Hepatocyte (in vitro differentiated cells): Measurements from ENCODE around the gene CHCHD5. TPM values are rescaled to one million over a fixed set of nuclear protein-coding genes. Genes with fewer than 3 reads are reported as not detected.
"Not testable (repeated sequence)": the region's sequence is repeated elsewhere in the genome, so short reads cannot be mapped to it uniquely, and the experiment has no call there.

ENCODE experiments used
- DNase-seq: peaks from one replicate; pipeline ENCODE4 v3.0.0-alpha.2; 2016; ENCODE audit warnings: low spot score
- H2AFZ ChIP-seq: fragments of 200-600 bp; sonication (generic); 2 replicates; pipeline ENCODE4 v1.6.0; 2016; ENCODE audit warnings: antibody characterized with exemption, mild to moderate bottlenecking
- H3K27ac ChIP-seq: fragments of 200-600 bp; sonication (generic); 2 replicates; pipeline ENCODE4 v1.5.1; 2016; ENCODE audit warnings: mild to moderate bottlenecking
- H3K27me3 ChIP-seq: fragments of 200-600 bp; sonication (generic); 2 replicates; pipeline ENCODE4 v1.6.1; 2016
- H3K36me3 ChIP-seq: fragments of 200-600 bp; sonication (generic); replicated peaks from 2 replicates; pipeline ENCODE4 v1.5.1; 2016; ENCODE audit warnings: low read depth; ENCODE audit not compliant: insufficient read depth
- H3K4me1 ChIP-seq: fragments of 200-600 bp; sonication (generic); 2 replicates; pipeline ENCODE4 v1.5.1; 2016; ENCODE audit warnings: mild to moderate bottlenecking, moderate library complexity; ENCODE audit not compliant: insufficient read depth
- H3K4me2 ChIP-seq: fragments of 200-600 bp; sonication (generic); 2 replicates; pipeline ENCODE4 v1.6.0; 2016
- H3K4me3 ChIP-seq: fragments of 200-600 bp; sonication (generic); 2 replicates; pipeline ENCODE4 v1.5.1; 2016; ENCODE audit warnings: mild to moderate bottlenecking
- H3K79me2 ChIP-seq: fragments of 200-600 bp; sonication (generic); 2 replicates; pipeline ENCODE4 v1.6.0; 2017; ENCODE audit warnings: mild to moderate bottlenecking
- H3K9me2 ChIP-seq: fragments of 200-600 bp; sonication (generic); replicated peaks from 2 replicates; pipeline ENCODE4 v1.6.0; 2017; ENCODE audit warnings: mild to moderate bottlenecking; ENCODE audit not compliant: insufficient read depth
- H3K9me3 ChIP-seq: fragments of 200-600 bp; sonication (generic); 2 replicates; pipeline ENCODE4 v1.5.1; 2016; ENCODE audit warnings: low read depth, mild to moderate bottlenecking
- H4K20me1 ChIP-seq: fragments of 200-600 bp; sonication (generic); 2 replicates; pipeline ENCODE4 v1.6.0; 2016; ENCODE audit warnings: mild to moderate bottlenecking; ENCODE audit not compliant: insufficient read depth, poor library complexity, severe bottlenecking
- EZH2 ChIP-seq: fragments of 200-600 bp; sonication (generic); IDR thresholded peaks from 2 replicates; pipeline ENCODE4 v1.6.1; 2016; ENCODE audit warnings: antibody characterized with exemption, mild to moderate bottlenecking, borderline replicate concordance
- EZH2phosphoT487 ChIP-seq: fragments of 200-600 bp; sonication (generic); IDR thresholded peaks from one replicate; pipeline ENCODE4 v1.6.1; 2018; ENCODE audit warnings: antibody characterized with exemption, mild to moderate bottlenecking, low read depth, moderate library complexity; ENCODE audit not compliant: unreplicated experiment, severe bottlenecking
- WGBS: methylation state at CpG from one replicate; pipeline ENCODE4 v1.1.6; 2016; ENCODE audit warnings: low lambda C conversion rate; ENCODE audit errors: missing lambda C conversion rate; 5-methylcytosine and 5-hydroxymethylcytosine counted together
- polyA plus RNA-seq: library from polyadenylated mRNA; unstranded; fragments of >200 nt; fragmentation: Nextera tagmentation; extraction: Ambion mirVana; gene quantifications from 2 replicates; pipeline ENCODE4 v1.2.1, GENCODE V29; 2016
- total RNA-seq: library from RNA; depleted of rRNA; stranded (reverse); fragments of >200 nt; gene quantifications from 2 replicates; pipeline ENCODE4 v1.2.3, GENCODE V29; 2014
- TF ChIP-seq, protein P1 (sequence below): fragments of 200-600 bp; sonication (generic); IDR thresholded peaks from 2 replicates; pipeline ENCODE4 v1.5.1; 2016; ENCODE audit warnings: antibody characterized with exemption, mild to moderate bottlenecking; ENCODE audit not compliant: poor library complexity

CHCHD5 gene
- total and polyA plus RNA-seq, 2 experiments from 2014 or later, result 19.1 to 67.3 TPM

DNA sequence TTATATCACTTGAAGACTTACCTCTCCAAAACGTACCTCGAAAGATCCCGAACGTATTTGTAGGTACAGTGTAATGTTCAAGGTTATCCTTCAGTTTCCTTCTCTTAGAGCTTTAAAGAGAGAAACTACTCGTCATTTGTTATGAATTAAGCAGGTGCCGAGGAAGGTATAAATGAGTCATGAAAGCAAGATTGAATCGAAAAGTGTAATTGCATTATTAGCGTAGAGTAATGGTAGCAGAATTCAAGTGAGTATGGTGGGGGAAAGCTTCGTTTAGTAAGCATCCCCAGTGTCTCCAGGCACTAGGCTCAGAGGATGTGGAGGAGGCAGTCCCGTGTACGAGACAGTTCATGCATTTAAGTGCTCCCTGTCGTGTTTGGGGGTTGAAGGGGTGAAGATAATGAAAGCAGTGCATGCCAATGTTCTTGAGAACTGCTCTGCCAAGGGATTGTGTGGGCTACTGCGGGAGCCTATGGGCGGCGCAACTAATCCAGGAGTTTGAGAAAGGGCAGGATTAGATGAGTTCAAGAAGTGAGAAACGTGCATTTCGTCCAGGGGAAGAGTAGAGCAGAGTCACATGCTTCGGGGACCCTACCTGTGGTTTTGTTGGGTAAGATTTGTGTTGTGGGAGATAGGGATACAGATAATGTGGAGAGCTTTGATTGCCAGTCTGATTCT lies 41.3 kb upstream of the CHCHD5 start:
- Histone ChIP-seq H3K4me3 (peak overlapping the region; percentile 69), H3K4me2 (peak overlapping the region; percentile 86), H3K27ac (peak overlapping the region; percentile 97), H3K4me1 (peaks cover 10% of the 10 kb centered on the region), H2AFZ (peak overlapping the region; percentile 90), H4K20me1 (peaks cover 6% of the 10 kb centered on the region), H3K36me3 (no peaks in the 10 kb centered on the region), H3K9me2 (no peaks in the 10 kb centered on the region), H3K27me3 (no peaks in the 10 kb centered on the region), H3K9me3 (no peaks in the 10 kb centered on the region), H3K79me2 (peaks cover 41% of the 10 kb centered on the region)
- no peak for DNase-seq
- TF ChIP-seq EZH2 (no peak), EZH2phosphoT487 (no peak)
- TF ChIP-seq, protein P1, sequence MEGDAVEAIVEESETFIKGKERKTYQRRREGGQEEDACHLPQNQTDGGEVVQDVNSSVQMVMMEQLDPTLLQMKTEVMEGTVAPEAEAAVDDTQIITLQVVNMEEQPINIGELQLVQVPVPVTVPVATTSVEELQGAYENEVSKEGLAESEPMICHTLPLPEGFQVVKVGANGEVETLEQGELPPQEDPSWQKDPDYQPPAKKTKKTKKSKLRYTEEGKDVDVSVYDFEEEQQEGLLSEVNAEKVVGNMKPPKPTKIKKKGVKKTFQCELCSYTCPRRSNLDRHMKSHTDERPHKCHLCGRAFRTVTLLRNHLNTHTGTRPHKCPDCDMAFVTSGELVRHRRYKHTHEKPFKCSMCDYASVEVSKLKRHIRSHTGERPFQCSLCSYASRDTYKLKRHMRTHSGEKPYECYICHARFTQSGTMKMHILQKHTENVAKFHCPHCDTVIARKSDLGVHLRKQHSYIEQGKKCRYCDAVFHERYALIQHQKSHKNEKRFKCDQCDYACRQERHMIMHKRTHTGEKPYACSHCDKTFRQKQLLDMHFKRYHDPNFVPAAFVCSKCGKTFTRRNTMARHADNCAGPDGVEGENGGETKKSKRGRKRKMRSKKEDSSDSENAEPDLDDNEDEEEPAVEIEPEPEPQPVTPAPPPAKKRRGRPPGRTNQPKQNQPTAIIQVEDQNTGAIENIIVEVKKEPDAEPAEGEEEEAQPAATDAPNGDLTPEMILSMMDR, result no peak
- WGBS, result 4% methylated on average over 18 of the region's 18 CpGs

- Histone ChIP-seq H3K9me3 (no peaks in the 10 kb centered on the region), H3K4me2 (no peak overlapping the region), H3K27ac (no peak overlapping the region), H3K79me2 (peaks cover 44% of the 10 kb centered on the region), H3K27me3 (no peaks in the 10 kb centered on the region), H2AFZ (no peak overlapping the region), H4K20me1 (peaks cover 6% of the 10 kb centered on the region), H3K9me2 (no peaks in the 10 kb centered on the region), H3K4me3 (no peak overlapping the region), H3K36me3 (no peaks in the 10 kb centered on the region), H3K4me1 (peaks cover 10% of the 10 kb centered on the region)
- peak; percentile 20 for DNase-seq
- 91% methylated on average over 4 of the region's 4 CpGs for WGBS
- TF ChIP-seq EZH2phosphoT487 (no peak), EZH2 (no peak)
- TF ChIP-seq, protein P1, result no peak
These were observed 37.1 kb upstream of the CHCHD5 start for GRCh38 chr2:112547333-112547732.

DNA sequence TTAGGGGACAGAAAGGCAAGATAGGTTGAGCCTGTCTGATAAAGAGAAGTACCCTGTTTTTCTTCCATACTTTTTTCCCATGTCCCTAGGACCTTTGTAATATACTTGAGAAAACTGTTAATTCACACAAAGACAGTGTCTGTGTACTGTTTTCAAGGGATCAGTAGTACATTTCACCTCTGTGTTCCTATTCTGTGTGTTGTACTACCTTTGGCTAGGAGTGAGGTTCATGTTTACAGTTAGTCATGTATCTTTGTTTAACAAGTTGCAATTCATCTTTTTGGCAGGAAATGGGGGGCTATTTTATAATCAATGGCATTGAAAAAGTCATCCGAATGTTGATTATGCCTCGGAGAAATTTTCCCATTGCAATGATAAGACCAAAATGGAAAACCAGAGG lies 35.4 kb upstream of the CHCHD5 start:
- Histone ChIP-seq H3K36me3 (no peaks in the 10 kb centered on the region), H3K27ac (no peak overlapping the region), H3K9me2 (no peaks in the 10 kb centered on the region), H4K20me1 (no peaks in the 10 kb centered on the region), H3K4me3 (no peak overlapping the region), H3K4me1 (no peaks in the 10 kb centered on the region), H3K4me2 (no peak overlapping the region), H3K27me3 (no peaks in the 10 kb centered on the region), H3K79me2 (peaks cover 30% of the 10 kb centered on the region), H2AFZ (no peak overlapping the region), H3K9me3 (no peaks in the 10 kb centered on the region)
- no peak for TF ChIP-seq EZH2phosphoT487
- TF ChIP-seq, protein P1, result no peak
- TF ChIP-seq EZH2, result no peak
- WGBS, result 97% methylated on average over 2 of the region's 2 CpGs
- no peak for DNase-seq

- no peaks in the 10 kb centered on the region for H3K36me3 ChIP-seq
- WGBS, result 96% methylated on average over 3 of the region's 3 CpGs
- TF ChIP-seq, protein P1, result no peak
- TF ChIP-seq EZH2 (no peak), EZH2phosphoT487 (no peak)
These were observed 18.3 kb upstream of the CHCHD5 start for GRCh38 chr2:112566104-112566503.

GRCh38 chr2:112566508-112566907 lies 17.9 kb upstream of the CHCHD5 start:
- not testable (repeated sequence) for H3K9me2 ChIP-seq, H3K27me3 ChIP-seq, H3K4me3 ChIP-seq, DNase-seq, H3K27ac ChIP-seq, H3K9me3 ChIP-seq, H3K4me1 ChIP-seq, H4K20me1 ChIP-seq, H3K4me2 ChIP-seq, H3K79me2 ChIP-seq, H3K36me3 ChIP-seq, H2AFZ ChIP-seq
- 100% methylated on average over 5 of the region's 5 CpGs for WGBS

More at GRCh38 chr2:112566104-112566503, 18.3 kb upstream of the CHCHD5 start:
- H3K27me3 ChIP-seq, result no peaks in the 10 kb centered on the region
- H3K4me3 ChIP-seq, result no peak overlapping the region
- H3K9me3 ChIP-seq, result no peaks in the 10 kb centered on the region
- no peaks in the 10 kb centered on the region for H3K4me1 ChIP-seq
- no peak overlapping the region for H3K27ac ChIP-seq
- H3K9me2 ChIP-seq, result no peaks in the 10 kb centered on the region
- DNase-seq, result no peak
- peaks cover 4% of the 10 kb centered on the region for H3K79me2 ChIP-seq
- no peak overlapping the region for H3K4me2 ChIP-seq
- no peaks in the 10 kb centered on the region for H4K20me1 ChIP-seq
- no peak overlapping the region for H2AFZ ChIP-seq
